Smooth muscle cell (in vitro differentiated cells): ENCODE results near the gene TEX48. TPM values are rescaled to one million over a fixed set of nuclear protein-coding genes. Genes with fewer than 3 reads are reported as not detected.

Experiments
- DNase-seq: peaks from one replicate; lab custom pipeline; 2025; ENCODE audit not compliant: unreplicated experiment; lab: John Stamatoyannopoulos, UW
- H2AFZ ChIP-seq: fragments of 200-600 bp; sonication (generic); 2 replicates; pipeline ENCODE4 v1.6.0; 2016; ENCODE audit warnings: antibody characterized with exemption, low read depth, mild to moderate bottlenecking
- H3F3A ChIP-seq: fragments of 200-600 bp; sonication (generic); 2 replicates; pipeline ENCODE4 v1.6.0; 2017; ENCODE audit warnings: antibody characterized with exemption, low read depth
- H3K27ac ChIP-seq: fragments of 200-600 bp; sonication (generic); 2 replicates; pipeline ENCODE4 v1.5.1; 2016; ENCODE audit warnings: low read depth, mild to moderate bottlenecking
- H3K27me3 ChIP-seq: fragments of 200-600 bp; sonication (generic); 2 replicates; pipeline ENCODE4 v1.6.1; 2016; ENCODE audit warnings: low read depth, mild to moderate bottlenecking
- H3K36me3 ChIP-seq: fragments of 200-600 bp; sonication (generic); 2 replicates; pipeline ENCODE4 v1.5.1; 2016; ENCODE audit warnings: low read depth
- H3K4me1 ChIP-seq: fragments of 200-600 bp; sonication (generic); 2 replicates; pipeline ENCODE4 v1.5.1; 2016; ENCODE audit warnings: low read depth
- H3K4me2 ChIP-seq: fragments of 200-600 bp; sonication (generic); 2 replicates; pipeline ENCODE4 v1.6.0; 2016; ENCODE audit warnings: mild to moderate bottlenecking
- H3K4me3 ChIP-seq: fragments of 200-600 bp; sonication (generic); 2 replicates; pipeline ENCODE4 v1.5.1; 2016; ENCODE audit warnings: mild to moderate bottlenecking
- H3K79me2 ChIP-seq: fragments of 200-600 bp; sonication (generic); 2 replicates; pipeline ENCODE4 v1.6.0; 2016; ENCODE audit warnings: low read depth, mild to moderate bottlenecking
- H3K9ac ChIP-seq: fragments of 200-600 bp; sonication (generic); 2 replicates; pipeline ENCODE4 v1.6.0; 2016; ENCODE audit warnings: low read depth
- H3K9me3 ChIP-seq: fragments of 200-600 bp; sonication (generic); replicated peaks from 2 replicates; pipeline ENCODE4 v1.5.1; 2016; ENCODE audit warnings: low read depth
- H4K20me1 ChIP-seq: fragments of 200-600 bp; sonication (generic); 2 replicates; pipeline ENCODE4 v1.6.0; 2016; ENCODE audit warnings: low read depth
- WGBS: methylation state at CpG from one replicate; pipeline ENCODE4 v1.1.7; 2016; ENCODE audit warnings: low lambda C conversion rate; 5-methylcytosine and 5-hydroxymethylcytosine counted together
- polyA plus RNA-seq: library from polyadenylated mRNA; unstranded; fragments of >200 nt; fragmentation: Nextera tagmentation; extraction: Ambion mirVana; gene quantifications from 2 replicates; pipeline ENCODE4 v1.2.1, GENCODE V29; 2016
- total RNA-seq: library from RNA; depleted of rRNA; stranded (reverse); fragments of >200 nt; gene quantifications from 2 replicates; pipeline ENCODE4 v1.2.3, GENCODE V29; 2014
- TF ChIP-seq, protein P1 (sequence below): fragments of 200-600 bp; sonication (generic); IDR thresholded peaks from 2 replicates; pipeline ENCODE4 v1.5.1; 2017; ENCODE audit warnings: borderline replicate concordance, mild to moderate bottlenecking, antibody characterized with exemption; ENCODE audit not compliant: insufficient read depth, poor library complexity, severe bottlenecking

The TEX48 gene
- total and polyA plus RNA-seq, 2 experiments from 2014 or later, result not detected

DNA sequence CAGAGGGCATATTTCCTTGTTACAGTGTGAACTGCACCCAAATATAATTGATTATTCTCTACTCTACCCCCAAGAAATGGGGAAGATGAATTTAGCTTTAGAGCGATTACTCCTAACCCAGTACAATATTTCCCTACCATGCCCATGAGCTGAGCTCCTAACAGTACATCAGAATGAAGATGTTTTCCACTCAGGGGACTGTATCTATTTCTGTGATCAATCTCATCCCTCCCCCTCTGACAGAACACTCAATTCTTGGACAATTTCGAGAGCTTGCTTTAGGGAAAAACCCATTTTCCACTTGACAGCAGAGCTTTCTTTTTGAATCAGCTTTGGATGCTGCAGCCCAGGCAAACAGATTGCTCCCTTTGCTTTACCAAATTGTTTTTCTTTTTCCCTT lies 24.7 kb upstream of the TEX48 start:
- Histone ChIP-seq H3K9me3 (no peaks in the 10 kb centered on the region), H3K27ac (no peak overlapping the region), H4K20me1 (no peaks in the 10 kb centered on the region), H3F3A (no peaks in the 10 kb centered on the region), H3K4me1 (no peaks in the 10 kb centered on the region), H3K4me3 (no peak overlapping the region), H3K9ac (no peak overlapping the region), H2AFZ (no peak overlapping the region), H3K4me2 (no peak overlapping the region), H3K36me3 (no peaks in the 10 kb centered on the region), H3K79me2 (no peaks in the 10 kb centered on the region), H3K27me3 (peaks cover 6% of the 10 kb centered on the region)
- TF ChIP-seq, protein P1, sequence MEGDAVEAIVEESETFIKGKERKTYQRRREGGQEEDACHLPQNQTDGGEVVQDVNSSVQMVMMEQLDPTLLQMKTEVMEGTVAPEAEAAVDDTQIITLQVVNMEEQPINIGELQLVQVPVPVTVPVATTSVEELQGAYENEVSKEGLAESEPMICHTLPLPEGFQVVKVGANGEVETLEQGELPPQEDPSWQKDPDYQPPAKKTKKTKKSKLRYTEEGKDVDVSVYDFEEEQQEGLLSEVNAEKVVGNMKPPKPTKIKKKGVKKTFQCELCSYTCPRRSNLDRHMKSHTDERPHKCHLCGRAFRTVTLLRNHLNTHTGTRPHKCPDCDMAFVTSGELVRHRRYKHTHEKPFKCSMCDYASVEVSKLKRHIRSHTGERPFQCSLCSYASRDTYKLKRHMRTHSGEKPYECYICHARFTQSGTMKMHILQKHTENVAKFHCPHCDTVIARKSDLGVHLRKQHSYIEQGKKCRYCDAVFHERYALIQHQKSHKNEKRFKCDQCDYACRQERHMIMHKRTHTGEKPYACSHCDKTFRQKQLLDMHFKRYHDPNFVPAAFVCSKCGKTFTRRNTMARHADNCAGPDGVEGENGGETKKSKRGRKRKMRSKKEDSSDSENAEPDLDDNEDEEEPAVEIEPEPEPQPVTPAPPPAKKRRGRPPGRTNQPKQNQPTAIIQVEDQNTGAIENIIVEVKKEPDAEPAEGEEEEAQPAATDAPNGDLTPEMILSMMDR, result no peak
- 92% methylated on average over 2 of the region's 2 CpGs for WGBS
- DNase-seq, result no peak

DNA sequence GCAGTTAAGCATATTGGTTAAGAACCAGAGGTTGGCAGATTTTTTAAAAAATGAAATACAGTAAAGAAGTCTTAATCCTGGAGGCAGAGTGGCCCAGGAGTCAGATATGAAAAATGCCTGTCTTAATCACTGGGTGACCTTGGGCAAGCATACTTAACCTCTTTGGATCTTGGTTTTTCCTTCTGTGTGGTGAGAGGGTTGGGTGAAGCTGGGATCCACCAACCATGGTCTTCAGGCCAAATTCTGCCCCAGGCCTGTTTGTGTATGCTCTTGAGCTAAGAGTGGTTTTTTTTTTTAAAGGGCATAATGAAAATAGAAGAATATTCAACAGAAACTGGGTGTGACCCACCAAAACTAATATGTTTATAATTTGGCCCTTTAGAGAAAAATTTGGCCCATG lies 20.0 kb upstream of the TEX48 start:
- no peak overlapping the region for H3K27ac ChIP-seq
- no peaks in the 10 kb centered on the region for H3K9me3 ChIP-seq
- no peak for DNase-seq
- H3K36me3 ChIP-seq, result no peaks in the 10 kb centered on the region
- H3K4me2 ChIP-seq, result no peak overlapping the region
- no peaks in the 10 kb centered on the region for H3K4me1 ChIP-seq
- H2AFZ ChIP-seq, result no peak overlapping the region
- H3K4me3 ChIP-seq, result no peak overlapping the region
- TF ChIP-seq, protein P1, result no peak
- H3F3A ChIP-seq, result no peaks in the 10 kb centered on the region
- no peaks in the 10 kb centered on the region for H4K20me1 ChIP-seq
- no peak overlapping the region for H3K9ac ChIP-seq
- no peaks in the 10 kb centered on the region for H3K79me2 ChIP-seq
- H3K27me3 ChIP-seq, result no peaks in the 10 kb centered on the region

DNA sequence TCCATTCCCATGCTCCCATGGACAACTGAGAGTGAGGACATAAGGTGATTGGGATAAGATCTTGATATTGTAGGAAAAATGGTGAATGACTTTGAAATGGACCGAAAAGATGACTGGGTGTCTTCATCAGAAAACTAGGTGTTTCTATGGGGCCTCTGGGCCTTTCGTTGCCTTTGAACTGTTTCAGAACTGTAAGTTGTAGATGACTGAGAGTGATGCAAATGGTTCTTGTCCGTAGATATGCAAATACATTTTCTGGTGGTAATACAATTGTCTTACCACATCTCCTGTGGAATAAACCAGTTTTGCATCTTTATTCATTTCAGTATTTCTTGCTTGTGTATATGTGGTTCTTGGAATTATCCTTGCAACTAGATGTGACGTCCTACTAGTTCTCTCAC lies 16.0 kb upstream of the TEX48 start:
- TF ChIP-seq, protein P1, result no peak
- H3K79me2 ChIP-seq, result no peaks in the 10 kb centered on the region
- H3F3A ChIP-seq, result no peaks in the 10 kb centered on the region
- 95% methylated on average over 4 of the region's 4 CpGs for WGBS
- H3K4me2 ChIP-seq, result no peak overlapping the region
- no peak overlapping the region for H3K9ac ChIP-seq
- H3K27ac ChIP-seq, result no peak overlapping the region
- no peaks in the 10 kb centered on the region for H4K20me1 ChIP-seq
- H3K4me3 ChIP-seq, result no peak overlapping the region
- H3K4me1 ChIP-seq, result no peaks in the 10 kb centered on the region
- no peaks in the 10 kb centered on the region for H3K27me3 ChIP-seq
- DNase-seq, result no peak
- no peak overlapping the region for H2AFZ ChIP-seq
- H3K36me3 ChIP-seq, result no peaks in the 10 kb centered on the region
- H3K9me3 ChIP-seq, result no peaks in the 10 kb centered on the region

DNA sequence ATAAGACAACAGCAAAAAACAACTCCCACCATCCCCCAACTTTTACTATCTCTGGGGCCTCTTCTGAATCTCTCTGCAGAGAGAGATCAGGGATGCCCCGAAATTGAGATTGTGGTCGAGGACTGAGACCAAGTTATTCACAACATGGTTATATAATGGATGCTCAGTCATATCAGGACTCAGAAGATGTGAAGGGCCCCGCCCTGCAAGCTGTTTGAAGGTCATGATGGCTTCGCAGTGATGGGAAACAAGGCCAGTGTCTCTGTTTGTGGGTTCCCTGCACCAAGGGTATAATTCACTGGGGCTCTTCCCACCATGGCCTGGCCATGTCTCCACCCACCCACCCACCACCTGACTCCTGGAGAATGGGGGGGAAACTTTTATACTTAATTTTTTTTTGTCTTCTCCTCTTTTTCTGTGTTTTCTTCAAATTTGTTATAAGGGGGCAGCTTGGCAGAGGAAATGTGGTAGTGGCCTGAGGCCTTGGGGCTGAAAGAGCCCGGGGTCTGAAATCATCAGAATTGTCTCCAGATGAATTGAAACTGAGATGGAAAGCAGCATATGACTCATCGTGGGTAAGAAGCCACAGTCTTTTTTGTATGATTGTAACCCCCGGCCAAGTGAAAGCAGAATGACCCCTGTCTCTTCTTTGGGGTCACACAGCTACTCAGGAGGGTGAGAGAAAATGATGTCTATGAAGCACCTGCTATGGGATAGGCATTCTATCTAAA lies 15.0 kb upstream of the TEX48 start:
- no peak overlapping the region for H2AFZ ChIP-seq
- whole genome bisulfite sequencing, result 63% methylated on average over 7 of the region's 7 CpGs
- DNase-seq, result no peak

More for the DNA sequence above, 15.0 kb upstream of the TEX48 start:
- no peak overlapping the region for H3K27ac ChIP-seq
- H3K27me3 ChIP-seq, result no peaks in the 10 kb centered on the region
- no peaks in the 10 kb centered on the region for H3K36me3 ChIP-seq
- no peak overlapping the region for H3K4me3 ChIP-seq
- H3K9me3 ChIP-seq, result no peaks in the 10 kb centered on the region
- H3K79me2 ChIP-seq, result no peaks in the 10 kb centered on the region
- no peaks in the 10 kb centered on the region for H3K4me1 ChIP-seq
- H3K4me2 ChIP-seq, result no peak overlapping the region
- no peaks in the 10 kb centered on the region for H3F3A ChIP-seq
- no peaks in the 10 kb centered on the region for H4K20me1 ChIP-seq
- H3K9ac ChIP-seq, result no peak overlapping the region
- TF ChIP-seq, protein P1, result no peak
